HepG2 (cell line): ENCODE results near the gene COPA. TPM values are rescaled to one million over a fixed set of nuclear protein-coding genes. Genes with fewer than 3 reads are reported as not detected.

ENCODE experiments used
- ATAC-seq: fragments of 200-7000 bp; cut with Tn5 transposase; 3 replicates; pipeline ENCODE4 v1.9.1; 2020; ENCODE audit warnings: mild to moderate bottlenecking, moderate library complexity
- BruUV-seq: library from RNA; stranded (reverse); fragments of 400-500 nt; replicated peaks from 2 replicates; lab custom pipeline; 2021; lab: Mats Ljungman, UMichigan
- CTCF ChIA-PET: fragments of 300-600 bp; formaldehyde crosslinking; extraction: SDS; loops from one replicate; lab custom pipeline; 2021; ENCODE audit warnings: low total read pairs, inconsistent platforms, low intra/inter-chr PET ratio; lab: Yijun Ruan, JAX
- POLR2A ChIA-PET: fragments of 350-600 bp; sonication (Branson Sonifier 250); formaldehyde crosslinking; loops from one replicate; lab custom pipeline; 2020; ENCODE audit warnings: antibody characterized with exemption, inconsistent platforms; lab: Yijun Ruan, JAX
- DNase-seq: peaks from one replicate; pipeline ENCODE4 v3.0.0-alpha.2; 2015; ENCODE audit warnings: low spot score
- FAIRE-seq: peaks from 3 replicates; lab custom pipeline; 2011; peaks lifted over from hg19 to GRCh38; lab: Jason Lieb, UNC
- H2AFZ ChIP-seq: one replicate; pipeline ENCODE4 v1.6.1; 2011; ENCODE audit warnings: low read length, inconsistent platforms
- H3K27ac ChIP-seq: fragments of 300-600 bp; 3 replicates; pipeline ENCODE4 v1.8.0; 2011; ENCODE audit warnings: mixed run types, mild to moderate bottlenecking, mixed read lengths, low read length, inconsistent platforms; ENCODE audit not compliant: insufficient read depth; ENCODE audit errors: extremely low read length
- H3K27me3 ChIP-seq, 2 experiments: fragments of 200-600 bp in 1 of 2; 2 replicates in 1 of 2; 3 replicates in 1 of 2; pipeline versions ENCODE4 v1.6.0 to v1.8.0; 2011; ENCODE audit warnings: low read length in 2 of 2, mild to moderate bottlenecking in 2 of 2, moderate library complexity in 2 of 2, inconsistent platforms in 1 of 2; ENCODE audit not compliant: insufficient read depth in 2 of 2, control insufficient read depth in 1 of 2
- H3K36me3 ChIP-seq, 2 experiments: fragments of 200-600 bp in 1 of 2; replicated peaks in 1 of 2; 2 replicates in 1 of 2; 3 replicates in 1 of 2; pipeline versions ENCODE4 v1.5.1 to v1.8.0; 2011; ENCODE audit warnings: low read length in 2 of 2, inconsistent platforms in 1 of 2; ENCODE audit not compliant: insufficient read depth in 2 of 2, control insufficient read depth in 1 of 2
- H3K4me1 ChIP-seq: 2 replicates; pipeline ENCODE4 v1.5.1; 2012; ENCODE audit warnings: low read length, inconsistent platforms; ENCODE audit not compliant: insufficient read depth
- H3K4me2 ChIP-seq: 2 replicates; pipeline ENCODE4 v1.6.0; 2011; ENCODE audit warnings: low read depth, low read length, inconsistent platforms
- H3K4me3 ChIP-seq, 3 experiments: fragments of 200-600 bp in 1 of 3; sonication (generic), shearing (Covaris generic) in 1 of 3; replicated peaks in 1 of 3; 2 replicates each; pipeline ENCODE4 v1.5.1; 2011 to 2016; ENCODE audit warnings: low read length in 3 of 3, inconsistent platforms in 2 of 3, low read depth in 2 of 3, mild to moderate bottlenecking in 2 of 3, control low read depth in 1 of 3, mixed read lengths in 1 of 3; ENCODE audit not compliant: insufficient read depth in 1 of 3
- H3K79me2 ChIP-seq: one replicate; pipeline ENCODE4 v1.6.1; 2011; ENCODE audit warnings: low read length, inconsistent platforms; ENCODE audit not compliant: insufficient read depth
- H3K9ac ChIP-seq: 2 replicates; pipeline ENCODE4 v1.6.0; 2011; ENCODE audit warnings: mild to moderate bottlenecking, low read depth, low read length, inconsistent platforms; ENCODE audit not compliant: insufficient read depth
- H3K9me3 ChIP-seq: 2 replicates; pipeline ENCODE4 v1.5.1; 2012; ENCODE audit warnings: mild to moderate bottlenecking, low read length
- H4K20me1 ChIP-seq: 2 replicates; pipeline ENCODE4 v1.6.0; 2011; ENCODE audit warnings: inconsistent platforms, mild to moderate bottlenecking, low read length, moderate library complexity; ENCODE audit not compliant: insufficient read depth
- GZF1 ChIP-seq: sonication (generic); formaldehyde crosslinking; IDR thresholded peaks from 2 replicates; pipeline ENCODE4 v1.5.1; 2020; ENCODE audit warnings: mild to moderate bottlenecking, missing genetic modification reagents
- HOXA5 ChIP-seq: sonication (generic); formaldehyde crosslinking; IDR thresholded peaks from 2 replicates; pipeline ENCODE4 v1.4.0; 2020; ENCODE audit warnings: missing genetic modification reagents
- KLF9 ChIP-seq: IDR thresholded peaks from 2 replicates; pipeline ENCODE4 v1.6.1; 2016; ENCODE audit warnings: low read depth
- KMT2B ChIP-seq: IDR thresholded peaks from 2 replicates; pipeline ENCODE4 v1.6.1; 2016; ENCODE audit warnings: missing genetic modification reagents, missing compliant biosample characterization
- PHF5A ChIP-seq: IDR thresholded peaks from one replicate; pipeline ENCODE4 v1.6.1; 2018; ENCODE audit warnings: low read depth, missing genetic modification reagents; ENCODE audit not compliant: unreplicated experiment
- RBM22 ChIP-seq: fragments of 200-400 bp; formaldehyde crosslinking; optimal IDR thresholded peaks from 2 replicates; pipeline ENCODE3; 2017; ENCODE audit warnings: mild to moderate bottlenecking, low read length, moderate library complexity
- REXO4 ChIP-seq: sonication (generic); formaldehyde crosslinking; IDR thresholded peaks from 2 replicates; pipeline ENCODE4 v1.8.0; 2022; ENCODE audit warnings: missing genetic modification reagents, mild to moderate bottlenecking, borderline replicate concordance
- STAG1 ChIP-seq: sonication (generic); formaldehyde crosslinking; IDR thresholded peaks from 2 replicates; pipeline ENCODE4 v1.4.0; 2020; ENCODE audit warnings: missing genetic modification reagents
- TBP ChIP-seq: sonication (generic); formaldehyde crosslinking; IDR thresholded peaks from 2 replicates; pipeline ENCODE4 v1.5.0; 2020; ENCODE audit warnings: missing genetic modification reagents
- TP53 ChIP-seq: sonication (generic); formaldehyde crosslinking; conservative IDR thresholded peaks from 2 replicates; pipeline ENCODE4 v1.4.0; 2020; ENCODE audit warnings: missing genetic modification reagents
- ZNF18 ChIP-seq: sonication (generic); formaldehyde crosslinking; IDR thresholded peaks from 2 replicates; pipeline ENCODE4 v1.8.0; 2022; ENCODE audit warnings: mild to moderate bottlenecking, missing genetic modification reagents; ENCODE audit not compliant: insufficient replicate concordance
- ZNF33A ChIP-seq: sonication (generic); formaldehyde crosslinking; IDR thresholded peaks from 2 replicates; pipeline ENCODE4 v1.5.1; 2020; ENCODE audit warnings: missing genetic modification reagents, mild to moderate bottlenecking, moderate library complexity, borderline replicate concordance
- ZNF777 ChIP-seq: sonication (generic); formaldehyde crosslinking; IDR thresholded peaks from 2 replicates; pipeline ENCODE4 v1.4.0; 2020; ENCODE audit warnings: missing genetic modification reagents
- WGBS: methylation state at CpG from one replicate; pipeline ENCODE4 v1.1.6; 2017; ENCODE audit warnings: low lambda C conversion rate; 5-methylcytosine and 5-hydroxymethylcytosine counted together
- in situ Hi-C: cut with HindIII; loops from 2 replicates; pipeline ENCODE4 v1.10.0; 2017; ENCODE audit warnings: low pct_unique_long_range_greater_than_20kb; ENCODE audit not compliant: extremely low pct_ligation_motif_present
- intact Hi-C: fragments of 100-400 bp; cut with micrococcal nuclease; formaldehyde crosslinking; loops from one replicate; pipeline ENCODE4 v1.10.0; 2022; ENCODE audit not compliant: unreplicated experiment
- polyA plus RNA-seq, 8 experiments: library from polyadenylated mRNA; depleted of rRNA in 3 of 8; stranded (reverse) in 7 of 8; unstranded in 1 of 8; fragments of >200 nt; fragmentation: Illumina TruSeq in 4 of 8; extraction: Trizol in 4 of 8; gene quantifications; 2 replicates each; pipeline versions ENCODE4 v1.2.1 to v1.2.3, GENCODE V29; 2011 to 2016; ENCODE audit warnings: low read depth in 4 of 8, missing spikeins in 1 of 8, mixed read lengths in 1 of 8; ENCODE audit not compliant: insufficient read depth in 1 of 8
- total RNA-seq, 5 experiments: library from RNA; depleted of rRNA; stranded (reverse); fragments of >200 nt; fragmentation: Illumina TruSeq; extraction: Trizol; gene quantifications; 2 replicates each; pipeline ENCODE4 v1.2.3, GENCODE V29; 2016; ENCODE audit warnings: low read depth in 1 of 5

The COPA gene
- total and polyA plus RNA-seq, 2 of the 13 experiments (the other 11 are each of a cell fraction or from before 2014, with no cell fraction given), result 160 to 197 TPM

GRCh38 chr1:160361199-160361598 is 18.1 kb upstream of the COPA start:
- ATAC-seq, result no peak
- Histone ChIP-seq H3K27ac (no peak overlapping the region), H3K4me2 (no peak overlapping the region), H4K20me1 (no peaks in the 10 kb centered on the region), H3K4me1 (peaks cover 7% of the 10 kb centered on the region; the same call in 1 of the 2 replicates), H3K79me2 (no peaks in the 10 kb centered on the region), H2AFZ (no peak overlapping the region), H3K36me3 (peaks cover 6 to 23% of the 10 kb centered on the region in 2 experiments), H3K4me3 (no peak overlapping the region), H3K9me3 (no peaks in the 10 kb centered on the region), H3K27me3 (no peaks in the 10 kb centered on the region), H3K9ac (no peak overlapping the region)
- in situ Hi-C loops, result no loop called here
- TF ChIP-seq TBP (CRISPR knock-in tag) (no peak), STAG1 (CRISPR knock-in tag) (no peak), KLF9 (CRISPR knock-in tag) (no peak), REXO4 (CRISPR knock-in tag) (no peak), TP53 (CRISPR knock-in tag) (no peak), GZF1 (CRISPR knock-in tag) (no peak), ZNF33A (CRISPR knock-in tag) (no peak), RBM22 (no peak), ZNF18 (no peak), KMT2B (CRISPR knock-in tag) (no peak), HOXA5 (CRISPR knock-in tag) (no peak), PHF5A (no peak), ZNF777 (CRISPR knock-in tag) (no peak)
- ChIA-PET CTCF (no interaction called here), POLR2A (no interaction called here)
- intact Hi-C loops, result no loop called here
- BruUV-seq, result no TSS peak
- 100% methylated on average over 2 of the region's 2 CpGs for WGBS
- DNase-seq, result no peak
- no peak for FAIRE-seq
